K562 (cell line): Measurements from ENCODE around the gene DGKB. TPM values are rescaled to one million over a fixed set of nuclear protein-coding genes. Genes with fewer than 3 reads are reported as not detected.

Experiments used
- ATAC-seq: fragments of 200-7000 bp; cut with Tn5 transposase; 3 replicates; pipeline ENCODE4 v1.9.1; 2020; ENCODE audit warnings: moderate library complexity
- BruUV-seq: library from RNA; stranded (reverse); fragments of 400-500 nt; replicated peaks from 2 replicates; lab custom pipeline; 2021; lab: Mats Ljungman, UMichigan
- CTCF ChIA-PET: fragments of 300-600 bp; formaldehyde crosslinking; extraction: SDS; loops from one replicate; lab custom pipeline; 2021; ENCODE audit warnings: low intra/inter-chr PET ratio; lab: Yijun Ruan, JAX
- POLR2A ChIA-PET: fragments of 300-600, 350-650 bp; sonication (Branson Sonifier 250); formaldehyde crosslinking; extraction: SDS; loops from one replicate; lab custom pipeline; 2021; ENCODE audit warnings: antibody characterized with exemption, inconsistent platforms; lab: Yijun Ruan, JAX
- DNase-seq, 4 experiments: peaks; one replicate each; pipeline versions ENCODE4 v3.0.0 to v3.0.0-alpha.2; 2011 to 2018; ENCODE audit warnings: low spot score in 3 of 4, mixed read lengths in 3 of 4; ENCODE audit errors: extremely low read depth in 1 of 4
- FAIRE-seq: peaks from 2 replicates; lab custom pipeline; 2011; peaks lifted over from hg19 to GRCh38; lab: Jason Lieb, UNC
- H2AFZ ChIP-seq: 2 replicates; pipeline ENCODE4 v1.6.0; 2011; ENCODE audit warnings: low read depth, low read length, control low read depth, inconsistent platforms
- H3K27ac ChIP-seq: fragments of 200-600 bp; 3 replicates; pipeline ENCODE4 v1.8.0; 2011; ENCODE audit warnings: low read depth, mild to moderate bottlenecking, control low read depth, inconsistent platforms, low read length, moderate library complexity, mixed read lengths; ENCODE audit errors: extremely low read depth
- H3K27me3 ChIP-seq, 2 experiments: fragments of 300-600 bp in 1 of 2; 2 replicates in 1 of 2; 3 replicates in 1 of 2; pipeline versions ENCODE4 v1.6.0 to v1.8.0; 2011; ENCODE audit warnings: inconsistent platforms in 2 of 2, low read length in 2 of 2, mild to moderate bottlenecking in 1 of 2, mixed read lengths in 1 of 2, moderate library complexity in 1 of 2; ENCODE audit not compliant: control insufficient read depth in 2 of 2, insufficient read depth in 2 of 2
- H3K36me3 ChIP-seq: fragments of 300-600 bp; 3 replicates; pipeline ENCODE4 v1.8.0; 2011; ENCODE audit warnings: mild to moderate bottlenecking, low read length, inconsistent platforms; ENCODE audit not compliant: control insufficient read depth, insufficient read depth
- H3K4me1 ChIP-seq, 2 experiments: fragments of 200-600 bp in 1 of 2; replicated peaks in 1 of 2; 2 replicates in 1 of 2; 3 replicates in 1 of 2; pipeline versions ENCODE4 v1.5.1 to v1.8.0; 2011; ENCODE audit warnings: inconsistent platforms in 2 of 2, low read length in 2 of 2, mild to moderate bottlenecking in 1 of 2, mixed read lengths in 1 of 2, moderate library complexity in 1 of 2; ENCODE audit not compliant: control insufficient read depth in 2 of 2, insufficient read depth in 2 of 2
- H3K4me2 ChIP-seq: 2 replicates; pipeline ENCODE4 v1.6.1; 2011; ENCODE audit warnings: low read length, control low read depth, inconsistent platforms, mixed read lengths; ENCODE audit not compliant: insufficient read depth
- H3K4me3 ChIP-seq: fragments of 200-600 bp; sonication (generic), shearing (Covaris generic); 2 replicates; pipeline ENCODE4 v1.5.1; 2016; ENCODE audit warnings: control low read depth, inconsistent platforms
- H3K79me2 ChIP-seq: fragments of 200-600 bp; 3 replicates; pipeline ENCODE4 v1.8.0; 2011; ENCODE audit warnings: low read length, inconsistent platforms; ENCODE audit not compliant: control insufficient read depth, insufficient read depth
- H3K9ac ChIP-seq, 2 experiments: 2 replicates each; pipeline versions ENCODE4 v1.6.0 to v1.6.1; 2011; ENCODE audit warnings: low read depth in 2 of 2, low read length in 2 of 2, control low read depth in 1 of 2, inconsistent platforms in 1 of 2, mild to moderate bottlenecking in 1 of 2, mixed read lengths in 1 of 2; ENCODE audit not compliant: insufficient read depth in 1 of 2
- H3K9me1 ChIP-seq: one replicate; pipeline ENCODE4 v1.6.0; 2011; ENCODE audit warnings: inconsistent platforms, mild to moderate bottlenecking, low read length, moderate library complexity; ENCODE audit not compliant: control insufficient read depth, insufficient read depth
- H3K9me3 ChIP-seq: replicated peaks from 2 replicates; pipeline ENCODE4 v1.5.1; 2011; ENCODE audit warnings: low read depth, low read length, inconsistent platforms; ENCODE audit not compliant: control insufficient read depth, insufficient read depth
- H4K20me1 ChIP-seq: replicated peaks from 2 replicates; pipeline ENCODE4 v1.6.1; 2011; ENCODE audit warnings: low read length, inconsistent platforms, mixed read lengths; ENCODE audit not compliant: control insufficient read depth, insufficient read depth
- FOSL1 ChIP-seq: fragments of 200-800 bp; sonication (Bioruptor generic); conservative IDR thresholded peaks from 2 replicates; pipeline ENCODE4 v1.6.1; 2016; ENCODE audit warnings: missing genetic modification characterization, missing compliant biosample characterization
- KDM4B ChIP-seq, 2 experiments: fragments of 450-650 bp in 1 of 2; sonication (generic) in 1 of 2; IDR thresholded peaks; 2 replicates each; pipeline ENCODE4 v1.6.1; 2016 to 2017; ENCODE audit warnings: borderline replicate concordance in 2 of 2, antibody characterized with exemption in 1 of 2, low read depth in 1 of 2, mild to moderate bottlenecking in 1 of 2
- MYBL2 ChIP-seq, 2 experiments: fragments of 450-650 bp in 1 of 2; sonication (generic) in 1 of 2; formaldehyde crosslinking in 1 of 2; IDR thresholded peaks; 2 replicates each; pipeline versions ENCODE4 v1.6.1 to v1.8.1; 2017 to 2022; ENCODE audit warnings: borderline replicate concordance in 1 of 2, inconsistent platforms in 1 of 2, low read depth in 1 of 2, mild to moderate bottlenecking in 1 of 2, missing genetic modification reagents in 1 of 2, moderate library complexity in 1 of 2
- RFX1 ChIP-seq: fragments of 450-650 bp; IDR thresholded peaks from 2 replicates; pipeline ENCODE4 v1.6.1; 2016; ENCODE audit warnings: mild to moderate bottlenecking, moderate library complexity
- RHOXF2B ChIP-seq: fragments of 250-450 bp; sonication (Bioruptor Pico); conservative IDR thresholded peaks from 2 replicates; pipeline ENCODE4 v1.5.1; 2021
- TAF1 ChIP-seq: IDR thresholded peaks from 2 replicates; pipeline ENCODE4 v1.6.1; 2011; ENCODE audit warnings: mild to moderate bottlenecking, low read length, moderate library complexity; ENCODE audit not compliant: insufficient read depth, control insufficient read depth, severe bottlenecking; ENCODE audit errors: extremely low read depth
- TCF7L2 ChIP-seq: fragments of 150-350 bp; IDR thresholded peaks from 2 replicates; pipeline ENCODE4 v1.6.1; 2016; ENCODE audit warnings: low read depth, mild to moderate bottlenecking, low read length, moderate library complexity
- ZC3H11A ChIP-seq: IDR thresholded peaks from 2 replicates; pipeline ENCODE4 v1.6.1; 2012; ENCODE audit warnings: low read depth, low read length, improper control_type of control experiment
- ZFPM2 ChIP-seq: fragments of 250-450 bp; sonication (Bioruptor Pico); IDR thresholded peaks from 2 replicates; pipeline ENCODE4 v1.5.1; 2022; ENCODE audit warnings: mild to moderate bottlenecking
- ZNF133 ChIP-seq: fragments of 250-450 bp; sonication (Bioruptor Pico); IDR thresholded peaks from 2 replicates; pipeline ENCODE4 v1.4.0; 2020; ENCODE audit warnings: mild to moderate bottlenecking
- WGBS: fragments of 100-300 bp; shearing (Covaris generic); methylation state at CpG from one replicate; pipeline ENCODE4 v1.1.6; 2016; ENCODE audit warnings: low coverage, mixed read lengths; ENCODE audit not compliant: insufficient coverage; ENCODE audit errors: missing lambda C conversion rate; 5-methylcytosine and 5-hydroxymethylcytosine counted together
- in situ Hi-C: fragments of 300-500 bp; cut with MboI; formaldehyde crosslinking; loops from 4 replicates; pipeline ENCODE4 v1.15.0; 2018; ENCODE audit warnings: inconsistent platforms, mixed read lengths
- intact Hi-C: fragments of 100-400 bp; cut with micrococcal nuclease; formaldehyde crosslinking; loops from 2 replicates; pipeline ENCODE4 v1.14.2; 2022
- polyA plus RNA-seq, 8 experiments: library from polyadenylated mRNA; depleted of rRNA in 4 of 8; stranded (reverse) in 5 of 8; unstranded in 3 of 8; fragments of >200 nt; fragmentation: Nextera tagmentation in 2 of 8; fragmentation: Illumina TruSeq in 1 of 8; extraction: Ambion mirVana in 2 of 8; extraction: Trizol in 1 of 8; gene quantifications; 2 replicates each; pipeline versions ENCODE4 v1.2.1 to v1.2.3, GENCODE V29; 2011 to 2014; ENCODE audit warnings: inconsistent platforms in 1 of 8, missing spikeins in 1 of 8
- total RNA-seq, 7 experiments: library from RNA; depleted of rRNA in 6 of 7; stranded (reverse); fragments of >200 nt in 6 of 7; fragmentation: Illumina TruSeq in 2 of 7; extraction: Trizol in 2 of 7; gene quantifications; 2 replicates each; pipeline versions ENCODE4 v1.2.1 to v1.2.3, GENCODE V29; 2011 to 2021; ENCODE audit warnings: low replicate concordance in 1 of 7
- TF ChIP-seq, protein P1 (sequence below): IDR thresholded peaks from 2 replicates; pipeline ENCODE4 v1.6.1; 2016; ENCODE audit warnings: missing genetic modification characterization, missing compliant biosample characterization
- TF ChIP-seq, protein P2 (sequence below): fragments of 450-650 bp; formaldehyde crosslinking; IDR thresholded peaks from 2 replicates; pipeline ENCODE4 v1.4.0; 2022; ENCODE audit warnings: mild to moderate bottlenecking, moderate library complexity
- TF ChIP-seq, protein P3 (sequence below): fragments of 450-650 bp; IDR thresholded peaks from 2 replicates; pipeline ENCODE4 v1.6.1; 2016; ENCODE audit warnings: low read depth, mild to moderate bottlenecking, moderate library complexity
- TF ChIP-seq, protein P4 (sequence below): fragments of 450-650 bp; IDR thresholded peaks from 2 replicates; pipeline ENCODE4 v1.6.1; 2016; ENCODE audit warnings: missing biosample characterization, missing genetic modification characterization

Gene DGKB
- total and polyA plus RNA-seq, 9 of the 15 experiments (the other 6 are each of a cell fraction or from before 2014, with no cell fraction given) = 0.01 TPM; not detected in 8

DNA sequence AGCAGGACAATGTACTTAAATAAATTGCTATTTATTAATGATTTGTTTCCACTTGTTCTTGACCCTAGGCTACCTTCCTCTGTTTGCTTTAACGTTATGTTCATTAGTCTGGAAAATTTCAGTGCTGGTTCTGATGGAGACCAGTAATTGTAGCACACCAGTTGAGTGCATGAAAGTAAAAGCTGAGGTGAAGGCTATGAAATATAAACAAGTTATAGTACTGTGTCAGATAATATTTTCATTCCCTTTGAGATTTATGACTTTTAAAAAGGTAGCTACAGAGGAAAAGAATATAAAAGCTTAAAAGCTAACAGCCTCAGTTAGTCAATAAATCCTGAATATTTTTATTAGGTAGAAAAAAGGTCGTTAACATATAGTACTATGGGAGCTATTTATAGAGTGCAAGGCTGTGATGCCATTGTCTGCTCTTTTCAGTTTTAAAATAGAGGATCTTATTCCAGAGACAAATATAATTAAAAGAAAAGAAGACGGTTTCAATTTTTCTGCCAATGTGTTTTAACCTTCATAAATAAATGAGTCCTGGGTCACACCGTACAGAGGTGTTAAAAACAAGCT is 561.3 kb downstream of the DGKB start (continued):
- TF ChIP-seq TCF7L2 = no peak

DNA sequence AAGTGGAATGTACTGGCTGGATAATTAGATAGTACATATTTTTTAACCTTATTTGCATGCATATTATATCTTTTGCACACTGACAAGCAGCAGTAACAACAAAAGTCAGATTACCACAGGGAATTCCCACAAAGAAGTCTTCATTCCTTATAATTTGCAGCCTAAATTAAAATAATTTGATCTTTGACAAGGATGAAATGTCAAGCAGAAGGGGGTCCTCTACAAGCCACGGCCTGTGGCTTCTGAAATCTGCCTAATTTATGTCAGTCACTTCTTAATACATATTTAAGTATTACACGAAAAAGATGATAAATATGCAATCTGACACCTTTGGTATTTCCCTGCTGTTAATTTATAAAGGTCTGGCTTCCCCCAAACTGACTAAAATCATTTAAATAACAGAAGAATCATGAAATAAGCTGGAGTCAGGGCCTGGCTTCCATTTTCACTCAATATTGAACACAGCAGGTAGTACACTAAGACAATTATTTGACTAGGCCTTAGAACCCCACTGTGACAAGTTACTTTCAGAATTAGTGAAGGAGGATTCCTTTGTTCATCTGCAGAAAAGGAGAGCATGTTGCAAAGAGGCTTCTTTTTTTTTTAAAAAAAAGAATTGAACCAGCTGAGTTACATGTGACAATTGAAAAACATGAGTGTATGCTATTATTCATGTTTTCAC is 562.0 kb downstream of the DGKB start:
- no peak overlapping the region for H3K4me3 ChIP-seq
- H3K27ac ChIP-seq = no peak overlapping the region
- H3K9me3 ChIP-seq = no peaks in the 10 kb centered on the region
- ATAC-seq (no peak), DNase-seq (no peak), FAIRE-seq (no peak)
- no peak overlapping the region for H3K4me2 ChIP-seq
- H3K4me1 ChIP-seq = no peaks in the 10 kb centered on the region
- H4K20me1 ChIP-seq = no peaks in the 10 kb centered on the region
- H3K36me3 ChIP-seq = no peaks in the 10 kb centered on the region
- intact Hi-C loops = no loop called here
- no peaks in the 10 kb centered on the region for H3K79me2 ChIP-seq
- in situ Hi-C loops = no loop called here
- no peaks in the 10 kb centered on the region for H3K9me1 ChIP-seq
- H3K27me3 ChIP-seq = no peaks in the 10 kb centered on the region
- ChIA-PET CTCF (no interaction called here), POLR2A (no interaction called here)
- WGBS = 0% methylated on average over 2 of the region's 2 CpGs
- no TSS peak for BruUV-seq
- no peak overlapping the region for H3K9ac ChIP-seq
- H2AFZ ChIP-seq = no peak overlapping the region
- TF ChIP-seq ZC3H11A (no peak), RFX1 (no peak), KDM4B (IDR thresholded peaks at IDR 0.05; ENCODE audit: borderline replicate concordance in 2 of 2, low read depth in 1 of 2) (no peak), FOSL1 (tag) (no peak), ZFPM2 (CRISPR knock-in tag) (no peak), TAF1 (no peak), RHOXF2B (CRISPR knock-in tag) (no peak), ZNF133 (CRISPR knock-in tag) (no peak), MYBL2 (IDR thresholded peaks at IDR 0.05; ENCODE audit: low read depth) (no peak), MYBL2 (CRISPR knock-in tag; IDR thresholded peaks at IDR 0.05; ENCODE audit: borderline replicate concordance) (no peak)
- TF ChIP-seq, protein P1, sequence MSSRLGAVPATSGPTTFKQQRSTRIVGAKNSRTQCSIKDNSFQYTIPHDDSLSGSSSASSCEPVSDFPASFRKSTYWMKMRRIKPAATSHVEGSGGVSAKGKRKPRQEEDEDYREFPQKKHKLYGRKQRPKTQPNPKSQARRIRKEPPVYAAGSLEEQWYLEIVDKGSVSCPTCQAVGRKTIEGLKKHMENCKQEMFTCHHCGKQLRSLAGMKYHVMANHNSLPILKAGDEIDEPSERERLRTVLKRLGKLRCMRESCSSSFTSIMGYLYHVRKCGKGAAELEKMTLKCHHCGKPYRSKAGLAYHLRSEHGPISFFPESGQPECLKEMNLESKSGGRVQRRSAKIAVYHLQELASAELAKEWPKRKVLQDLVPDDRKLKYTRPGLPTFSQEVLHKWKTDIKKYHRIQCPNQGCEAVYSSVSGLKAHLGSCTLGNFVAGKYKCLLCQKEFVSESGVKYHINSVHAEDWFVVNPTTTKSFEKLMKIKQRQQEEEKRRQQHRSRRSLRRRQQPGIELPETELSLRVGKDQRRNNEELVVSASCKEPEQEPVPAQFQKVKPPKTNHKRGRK (tag) = no peak
- TF ChIP-seq, protein P2, sequence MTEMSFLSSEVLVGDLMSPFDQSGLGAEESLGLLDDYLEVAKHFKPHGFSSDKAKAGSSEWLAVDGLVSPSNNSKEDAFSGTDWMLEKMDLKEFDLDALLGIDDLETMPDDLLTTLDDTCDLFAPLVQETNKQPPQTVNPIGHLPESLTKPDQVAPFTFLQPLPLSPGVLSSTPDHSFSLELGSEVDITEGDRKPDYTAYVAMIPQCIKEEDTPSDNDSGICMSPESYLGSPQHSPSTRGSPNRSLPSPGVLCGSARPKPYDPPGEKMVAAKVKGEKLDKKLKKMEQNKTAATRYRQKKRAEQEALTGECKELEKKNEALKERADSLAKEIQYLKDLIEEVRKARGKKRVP (CRISPR knock-in tag) = no peak
- TF ChIP-seq, protein P3, sequence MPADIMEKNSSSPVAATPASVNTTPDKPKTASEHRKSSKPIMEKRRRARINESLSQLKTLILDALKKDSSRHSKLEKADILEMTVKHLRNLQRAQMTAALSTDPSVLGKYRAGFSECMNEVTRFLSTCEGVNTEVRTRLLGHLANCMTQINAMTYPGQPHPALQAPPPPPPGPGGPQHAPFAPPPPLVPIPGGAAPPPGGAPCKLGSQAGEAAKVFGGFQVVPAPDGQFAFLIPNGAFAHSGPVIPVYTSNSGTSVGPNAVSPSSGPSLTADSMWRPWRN = no peak
- TF ChIP-seq, protein P4, sequence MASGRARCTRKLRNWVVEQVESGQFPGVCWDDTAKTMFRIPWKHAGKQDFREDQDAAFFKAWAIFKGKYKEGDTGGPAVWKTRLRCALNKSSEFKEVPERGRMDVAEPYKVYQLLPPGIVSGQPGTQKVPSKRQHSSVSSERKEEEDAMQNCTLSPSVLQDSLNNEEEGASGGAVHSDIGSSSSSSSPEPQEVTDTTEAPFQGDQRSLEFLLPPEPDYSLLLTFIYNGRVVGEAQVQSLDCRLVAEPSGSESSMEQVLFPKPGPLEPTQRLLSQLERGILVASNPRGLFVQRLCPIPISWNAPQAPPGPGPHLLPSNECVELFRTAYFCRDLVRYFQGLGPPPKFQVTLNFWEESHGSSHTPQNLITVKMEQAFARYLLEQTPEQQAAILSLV (tag) = no peak
